NK-92 (cell line): ENCODE measurements around the gene KRTAP4-4.
"Not testable (repeated sequence)": the region's sequence is repeated elsewhere in the genome, so short reads cannot be mapped to it uniquely, and the experiment has no call there.

Experiments
- DNase-seq: peaks from one replicate; lab custom pipeline; 2025; ENCODE audit not compliant: unreplicated experiment; lab: John Stamatoyannopoulos, UW

KRTAP4-4 gene

DNA sequence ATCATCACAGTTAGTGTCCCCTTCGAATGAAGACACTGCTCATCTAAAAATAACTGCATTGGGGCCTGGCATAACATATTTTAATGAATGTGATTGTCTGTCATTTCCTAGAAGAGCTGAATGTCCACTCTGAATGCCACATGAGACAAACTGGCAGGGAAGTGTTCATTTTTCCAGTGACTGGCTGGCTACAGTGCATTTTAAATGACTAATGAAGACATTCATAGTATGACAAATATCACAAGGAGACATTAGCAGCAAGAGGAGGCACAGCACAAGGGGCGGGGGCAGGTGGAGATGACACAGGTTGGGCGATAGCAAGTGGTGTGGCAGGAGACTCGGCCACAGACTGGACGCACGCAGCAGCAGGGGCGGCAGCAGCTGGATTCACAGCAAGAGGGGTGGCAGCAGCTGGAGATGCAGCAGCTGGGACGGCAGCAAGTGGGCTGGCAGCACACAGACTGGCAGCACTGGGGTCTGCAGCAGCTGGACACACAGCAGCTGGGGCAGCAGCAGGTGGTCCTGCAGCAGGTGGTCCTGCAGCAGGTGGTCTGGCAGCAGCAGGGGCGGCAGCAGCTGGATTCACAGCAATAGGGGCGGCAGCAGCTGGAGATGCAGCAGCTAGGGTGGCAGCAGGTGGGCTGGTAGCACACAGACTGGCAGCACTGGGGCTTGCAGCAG lies 11.4 kb downstream of the KRTAP4-4 start:
- DNase-seq: not testable (repeated sequence)

DNA sequence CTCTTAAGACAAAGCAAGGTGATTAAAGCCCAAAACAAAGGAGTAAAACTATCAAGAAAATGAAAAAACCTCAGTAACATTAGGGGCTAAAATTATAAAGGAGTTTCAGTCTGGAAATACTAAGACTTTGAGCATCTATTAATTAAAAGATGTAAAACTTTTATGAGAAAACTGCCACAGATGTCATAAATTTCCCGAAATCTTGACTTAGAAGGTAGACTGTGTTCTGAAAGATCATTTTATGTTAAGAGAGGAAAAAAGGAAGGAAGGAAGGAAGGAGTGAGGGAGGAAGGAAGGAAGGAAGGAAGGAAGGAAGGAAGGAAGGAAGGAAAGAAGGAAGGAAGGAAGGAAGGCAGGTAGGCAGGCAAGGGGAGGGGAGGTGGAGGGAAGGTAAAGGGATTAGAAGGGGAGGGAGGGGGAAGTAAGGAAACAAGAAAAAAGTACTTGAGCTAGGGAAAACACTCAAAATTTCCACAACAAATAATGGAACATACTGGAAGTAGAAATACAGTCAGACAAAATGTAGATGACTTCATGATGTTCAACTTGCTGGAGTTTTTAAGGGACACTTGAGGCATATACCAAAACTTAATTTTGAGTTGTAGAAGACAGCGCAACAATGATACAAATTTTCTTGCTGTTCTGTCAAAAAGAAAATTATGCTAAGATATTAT lies 12.9 kb downstream of the KRTAP4-4 start:
- DNase-seq: no peak

DNA sequence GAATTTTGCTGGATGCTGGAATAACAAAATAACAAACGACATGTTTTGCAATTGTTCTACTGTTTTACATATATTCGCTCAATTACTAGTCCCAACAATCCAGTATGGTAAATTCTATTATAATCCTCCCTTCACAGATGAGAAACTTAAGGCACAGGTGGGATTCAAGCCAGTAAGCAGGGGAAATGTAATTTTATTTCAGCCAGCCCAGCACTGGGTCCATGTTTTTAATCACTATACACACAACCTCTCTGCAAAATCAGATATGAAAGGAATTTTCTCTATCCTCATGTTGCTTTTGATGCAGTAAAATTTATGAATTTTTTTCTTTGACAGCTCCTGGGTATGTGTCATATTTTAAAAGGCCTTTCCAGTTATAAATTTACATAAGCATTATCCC lies 15.3 kb downstream of the KRTAP4-4 start:
- DNase-seq: no peak

DNA sequence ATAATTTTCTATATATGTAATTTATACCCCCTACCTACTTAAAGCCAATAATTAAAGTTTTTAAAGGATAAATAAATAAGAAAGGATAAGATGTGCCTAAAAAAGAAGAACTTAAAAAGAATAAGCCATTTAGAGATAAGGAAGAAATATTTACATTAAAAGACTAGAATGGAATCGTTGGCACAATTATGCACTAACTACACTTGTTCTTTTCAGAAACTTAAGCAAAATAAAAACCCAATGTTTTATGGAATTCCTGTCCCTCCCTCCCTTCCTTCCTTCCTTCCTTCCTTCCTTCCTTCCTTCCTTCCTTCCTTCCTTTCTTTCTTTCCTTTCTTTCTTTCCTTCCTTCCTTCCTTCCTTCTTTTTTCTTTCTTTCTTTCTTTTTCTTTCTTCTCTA lies 15.7 kb downstream of the KRTAP4-4 start:
- no peak for DNase-seq

DNA sequence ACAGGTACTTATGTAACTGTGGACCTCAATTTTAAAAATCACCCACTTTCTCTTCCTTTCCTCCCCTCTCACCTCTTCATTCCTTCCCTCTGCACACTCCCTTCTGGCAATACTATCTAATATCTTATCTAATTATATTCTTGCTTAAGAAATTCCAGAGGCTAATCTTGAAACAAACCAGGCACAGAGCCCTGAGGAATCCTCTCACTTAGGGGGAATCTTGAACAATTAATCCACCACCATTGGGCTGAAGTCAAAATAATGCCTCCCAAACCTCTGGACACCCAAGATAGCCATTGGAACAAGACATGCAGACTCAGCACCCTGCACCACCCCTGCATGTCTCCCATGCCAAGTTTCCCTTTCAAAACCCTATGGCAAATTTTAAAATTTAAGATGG lies 19.2 kb downstream of the KRTAP4-4 start:
- DNase-seq: no peak

DNA sequence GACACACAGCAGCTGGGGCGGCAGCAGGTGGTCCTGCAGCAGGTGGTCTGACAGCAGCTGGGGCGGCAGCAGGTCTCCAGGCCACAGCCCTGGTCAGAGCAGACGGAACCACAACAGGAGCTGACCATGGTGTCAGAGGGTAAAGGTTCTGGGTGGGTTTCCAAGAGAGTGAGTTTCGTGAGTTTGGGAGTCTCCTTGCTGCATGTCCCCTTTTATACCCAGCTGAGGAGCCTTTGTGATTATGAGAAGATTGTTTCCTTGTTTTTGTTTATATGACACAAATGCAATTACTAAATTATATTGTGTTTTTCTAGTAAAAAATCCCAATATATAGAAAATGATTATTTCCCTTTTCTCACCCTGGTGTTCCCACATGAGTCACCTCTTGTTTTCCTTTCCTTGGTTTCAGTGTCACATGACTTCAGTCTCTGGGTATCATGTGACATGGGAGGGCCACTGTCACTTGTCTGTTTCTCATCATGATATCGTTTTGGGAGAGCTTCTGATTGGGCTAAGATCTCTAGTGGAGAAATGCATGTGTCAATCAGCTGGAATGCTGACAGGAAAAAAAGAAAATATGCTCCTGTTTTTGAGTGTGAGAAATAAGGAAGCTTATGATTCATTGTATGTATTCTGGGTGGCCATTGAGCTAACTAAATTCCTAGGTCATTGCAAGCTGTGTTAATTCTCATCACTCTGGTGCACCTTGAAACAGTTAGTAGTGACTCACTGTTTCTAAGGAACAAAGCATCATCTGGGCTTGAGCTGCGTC lies 20.0 kb downstream of the KRTAP4-4 start, which contains the start of gene KRTAP4-6:
Gene KRTAP4-6 (minus strand): TSS at position 185 of the 772 bp plus-strand sequence. CDS start 57 bp downstream, at position 128.
- no peak for DNase-seq

DNA sequence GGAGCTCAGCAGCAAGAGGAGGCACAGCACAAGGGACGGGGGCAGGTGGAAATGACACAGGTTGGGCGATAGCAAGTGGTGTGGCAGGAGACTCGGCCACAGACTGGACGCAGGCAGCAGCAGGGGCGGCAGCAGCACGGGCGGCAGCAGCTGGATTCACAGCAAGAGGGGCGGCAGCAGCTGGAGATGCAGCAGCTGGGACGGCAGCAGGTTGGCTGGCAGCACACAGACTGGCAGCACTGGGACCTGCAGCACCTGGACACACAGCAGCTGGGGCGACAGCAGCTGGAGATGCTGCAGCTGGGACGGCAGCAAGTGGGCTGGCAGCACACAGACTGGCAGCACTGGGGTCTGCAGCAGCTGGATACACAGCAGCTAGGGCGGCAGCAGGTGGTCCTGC lies 20.7 kb downstream of the KRTAP4-4 start:
- not testable (repeated sequence) for DNase-seq

DNA sequence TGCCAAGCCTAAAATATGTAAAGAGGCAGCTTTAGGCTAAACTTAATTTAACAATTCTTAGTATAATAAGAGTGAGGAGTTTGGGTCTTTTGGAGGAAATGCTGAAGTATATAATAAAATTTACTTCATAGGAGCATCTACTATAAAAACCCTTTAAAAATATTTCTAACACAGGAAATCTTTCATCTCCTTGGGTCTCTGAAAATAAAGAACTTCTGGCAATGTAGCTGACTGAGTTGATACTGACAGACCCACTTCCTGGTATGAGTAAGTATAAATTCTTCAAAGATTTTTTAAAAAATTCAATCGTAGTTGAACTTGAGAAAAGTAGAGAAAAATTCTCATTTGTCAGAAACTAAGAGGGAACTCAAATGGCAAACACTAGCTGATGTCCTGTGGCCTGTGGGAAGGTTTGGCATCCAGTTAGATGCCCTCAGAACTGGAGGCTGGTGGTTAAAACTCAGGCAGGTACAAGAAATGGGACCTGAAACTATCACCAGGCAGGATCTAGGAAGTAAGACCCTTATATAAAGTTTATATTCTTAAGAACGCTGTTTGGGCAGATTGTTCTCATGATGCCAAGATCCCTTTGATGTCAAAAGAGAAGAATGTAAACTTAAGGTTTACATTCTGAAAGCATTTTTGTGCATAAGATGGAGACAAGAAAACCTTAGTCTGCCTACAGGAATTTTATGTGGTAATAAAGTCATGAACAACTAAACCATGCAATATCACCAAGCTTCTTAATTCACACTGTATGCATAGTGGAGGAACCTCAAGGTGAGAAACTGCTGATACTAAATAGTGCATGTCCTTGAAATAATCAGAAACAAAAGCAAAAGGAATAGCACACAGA lies 26.4 kb downstream of the KRTAP4-4 start:
- no peak for DNase-seq

DNA sequence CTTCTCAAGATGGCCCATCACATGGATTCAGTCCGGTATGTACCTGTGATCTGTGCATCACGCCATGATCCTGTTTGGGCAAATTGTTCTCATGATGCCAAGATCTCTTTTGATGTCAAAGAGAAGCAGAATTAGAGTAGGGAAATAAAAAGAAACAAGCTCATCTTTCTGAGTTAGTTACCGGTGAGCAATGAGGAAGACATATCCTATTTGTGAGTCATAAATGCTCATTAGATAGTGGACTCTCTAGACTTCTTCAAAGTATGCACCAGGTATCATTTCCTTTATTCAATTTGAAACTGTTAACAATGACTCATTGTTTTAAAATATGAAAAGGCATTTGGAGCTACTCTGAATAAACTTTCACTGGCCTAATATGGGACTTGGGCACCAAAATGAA lies 28.6 kb downstream of the KRTAP4-4 start:
- no peak for DNase-seq

DNA sequence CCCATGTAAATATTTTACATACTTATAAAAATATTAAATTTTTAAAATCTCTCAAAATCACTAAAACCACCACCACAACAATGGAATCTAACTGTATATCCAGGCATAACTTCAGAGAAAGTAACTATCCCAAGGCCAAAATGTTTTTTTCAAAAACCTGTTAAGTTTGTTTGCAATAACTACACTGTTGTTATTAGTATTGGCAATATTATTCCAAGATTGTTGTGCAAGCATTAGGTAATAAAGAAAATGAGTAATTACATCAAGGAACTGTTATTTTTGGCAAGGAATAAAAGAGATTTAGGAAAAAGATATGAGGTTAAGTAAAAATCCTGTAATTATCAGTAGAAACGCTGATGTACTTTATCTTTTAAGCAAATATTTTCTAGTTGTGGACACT lies 33.2 kb downstream of the KRTAP4-4 start:
- no peak for DNase-seq

DNA sequence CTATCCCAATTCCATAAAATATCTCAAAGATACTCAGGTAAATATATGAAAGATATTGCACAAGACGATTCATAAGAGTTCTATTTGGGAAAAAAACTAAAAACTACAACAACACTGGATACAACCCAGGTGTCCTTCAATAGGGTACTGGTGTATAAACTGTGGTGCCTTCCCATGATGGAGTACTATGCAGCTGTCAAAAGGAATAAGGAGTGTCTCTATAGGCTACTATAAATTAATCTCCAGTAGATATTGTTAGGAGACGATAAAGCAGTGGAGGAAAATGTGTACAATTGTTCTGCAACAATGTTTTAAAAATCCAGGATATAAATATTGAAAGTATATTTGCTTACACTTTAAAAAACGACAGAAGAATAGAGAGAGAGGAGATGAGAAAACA lies 34.1 kb downstream of the KRTAP4-4 start:
- DNase-seq: no peak

DNA sequence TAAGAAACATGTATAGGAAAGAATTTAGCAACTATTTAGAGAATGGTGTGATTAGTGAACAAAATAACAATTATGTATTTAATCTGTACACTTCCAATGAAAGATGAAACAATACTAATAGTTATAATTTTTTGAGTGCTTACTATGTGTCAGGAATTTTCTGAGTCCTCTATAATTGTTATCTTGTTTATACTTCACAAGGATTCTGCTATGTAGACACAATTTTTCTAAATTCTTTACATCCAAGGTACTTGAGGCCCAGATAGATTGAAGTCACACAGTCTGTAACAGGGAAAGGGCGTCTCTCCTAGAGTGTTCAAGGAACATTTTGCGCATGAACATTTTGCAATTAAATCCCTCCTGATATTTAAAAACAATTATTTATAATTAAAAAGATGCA lies 35.5 kb downstream of the KRTAP4-4 start:
- no peak for DNase-seq

DNA sequence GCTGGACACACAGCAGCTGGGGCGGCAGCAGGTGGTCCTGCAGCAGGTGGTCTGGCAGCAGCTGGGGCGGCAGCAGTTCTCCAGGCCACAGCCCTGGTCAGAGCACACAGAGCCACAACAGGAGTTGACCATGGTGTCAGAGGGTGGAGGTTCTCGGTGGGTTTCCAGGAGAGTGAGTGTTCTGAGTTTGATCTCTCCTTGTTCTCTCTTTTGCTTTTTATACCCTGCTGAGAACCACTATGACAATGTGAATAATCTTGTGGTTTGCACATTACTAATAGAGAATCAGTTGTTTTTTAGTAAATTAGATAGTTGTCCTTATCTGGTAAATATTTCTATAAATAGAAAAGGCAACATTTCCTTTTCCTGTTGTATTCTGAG lies 36.6 kb downstream of the KRTAP4-4 start, which contains the start of gene KRTAP4-12:
Gene KRTAP4-12 (minus strand): TSS at position 192 of the 381 bp plus-strand sequence. CDS start 60 bp downstream, at position 132.
- not testable (repeated sequence) for DNase-seq

DNA sequence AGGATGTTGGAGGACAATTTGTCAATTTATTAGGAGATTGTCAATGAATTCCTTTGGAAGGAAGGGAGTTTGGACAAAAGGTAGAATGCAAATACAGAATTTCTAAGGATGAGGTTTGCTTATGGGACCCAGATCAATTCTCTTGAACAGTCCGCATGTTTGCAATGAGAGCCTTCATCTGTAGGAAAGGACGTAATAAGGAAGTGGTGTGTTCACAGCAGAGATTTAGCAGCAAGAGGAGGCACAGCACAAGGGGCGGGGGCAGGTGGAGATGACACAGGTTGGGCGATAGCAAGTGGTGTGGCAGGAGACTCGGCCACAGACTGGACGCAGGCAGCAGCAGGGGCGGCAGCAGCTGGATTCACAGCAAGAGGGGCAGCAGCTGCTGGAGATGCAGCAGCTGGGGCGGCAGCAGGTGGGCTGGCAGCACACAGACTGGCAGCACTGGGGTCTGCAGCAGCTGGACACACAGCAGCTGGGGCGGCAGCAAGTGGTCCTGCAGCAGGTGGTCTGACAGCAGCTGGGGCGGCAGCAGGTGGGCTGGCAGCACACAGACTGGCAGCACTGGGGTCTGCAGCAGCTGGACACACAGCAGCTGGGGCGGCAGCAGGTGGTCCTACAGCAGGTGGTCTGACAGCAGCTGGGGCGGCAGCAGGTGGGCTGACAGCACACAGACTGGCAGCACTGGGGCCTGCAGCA lies 37.1 kb downstream of the KRTAP4-4 start:
- not testable (repeated sequence) for DNase-seq

DNA sequence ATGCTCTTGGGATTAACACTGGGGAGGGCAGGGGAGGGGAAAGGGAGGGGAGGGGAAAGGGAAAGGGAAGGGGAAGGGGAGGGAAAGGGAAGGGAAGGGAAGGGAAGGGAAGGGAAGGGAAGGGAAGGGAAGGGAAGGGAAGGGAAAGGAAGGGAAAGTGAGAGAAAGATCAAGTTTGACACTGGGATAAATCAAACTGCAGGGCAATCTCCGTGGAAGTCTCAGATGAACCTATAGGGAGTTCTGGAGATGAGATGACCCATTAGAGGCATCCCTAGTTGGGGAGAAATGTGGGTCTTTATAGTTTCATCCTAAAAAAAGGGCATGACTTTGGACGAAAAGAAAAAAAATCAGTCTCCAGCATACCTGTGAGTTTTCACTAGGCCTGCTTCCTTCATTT lies 38.8 kb downstream of the KRTAP4-4 start:
- no peak for DNase-seq

DNA sequence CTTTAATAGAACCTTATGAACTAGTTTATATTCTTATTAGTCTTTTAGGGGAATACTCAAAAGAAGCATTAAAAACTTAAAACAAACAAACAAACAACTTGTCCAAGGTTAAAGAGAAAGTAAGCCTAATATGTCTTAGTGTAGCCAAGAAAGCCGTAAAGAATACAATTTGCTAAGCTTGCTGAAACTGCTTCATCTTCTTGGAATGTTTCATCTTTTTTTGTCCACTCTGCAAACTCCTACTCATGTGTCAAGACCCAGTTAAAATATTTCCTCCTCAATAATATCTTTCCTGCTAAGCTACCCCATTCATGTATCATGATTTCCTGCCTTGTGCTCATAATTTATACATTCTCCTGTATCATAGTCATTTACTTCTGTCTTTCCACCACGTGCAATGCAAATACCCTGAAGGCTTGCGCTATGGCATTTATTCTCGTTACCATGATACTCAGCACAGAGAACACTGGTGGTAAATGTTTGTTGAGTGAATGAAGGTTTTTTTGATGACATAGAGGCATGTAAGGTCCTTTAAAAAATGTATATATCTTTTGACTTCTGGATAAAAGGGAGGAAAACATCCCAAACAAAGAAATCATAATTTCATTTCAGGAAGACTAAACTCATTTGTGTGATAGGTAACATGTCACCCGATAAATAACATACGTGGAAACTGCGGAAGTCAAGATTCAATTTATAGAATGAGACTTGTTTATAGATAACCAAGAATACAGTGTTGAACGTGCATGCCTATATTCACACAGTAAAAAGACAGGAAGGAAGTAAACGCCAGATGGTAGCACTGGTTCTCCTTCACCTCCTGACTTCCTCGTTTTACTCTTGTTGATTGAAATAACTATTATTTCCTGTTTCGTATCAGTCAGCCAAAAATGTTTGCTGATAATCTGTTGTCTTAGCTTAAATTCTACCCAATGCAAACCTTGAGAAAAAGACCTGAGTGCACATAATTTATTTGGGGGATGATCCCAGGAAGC lies 40.6 kb downstream of the KRTAP4-4 start:
- not testable (repeated sequence) for DNase-seq

DNA sequence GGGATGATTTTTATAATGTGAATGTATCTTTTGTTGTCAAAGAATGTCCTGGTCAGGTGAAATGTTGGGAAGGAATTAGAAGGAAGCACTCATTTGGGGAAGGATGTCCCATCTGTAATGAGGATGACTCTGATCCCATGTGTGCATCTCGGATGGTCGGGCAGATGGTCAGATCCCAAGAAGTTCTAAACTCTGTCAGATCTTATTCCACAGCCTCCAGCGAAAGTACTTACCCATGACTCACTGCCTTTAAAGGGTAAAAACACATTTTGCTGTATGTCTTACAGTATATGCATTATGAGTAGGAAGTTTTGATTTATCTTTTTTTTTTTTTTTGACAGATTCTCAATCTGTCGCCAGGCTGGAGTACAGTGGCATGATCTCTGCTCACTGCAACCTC lies 41.8 kb downstream of the KRTAP4-4 start:
- no peak for DNase-seq

DNA sequence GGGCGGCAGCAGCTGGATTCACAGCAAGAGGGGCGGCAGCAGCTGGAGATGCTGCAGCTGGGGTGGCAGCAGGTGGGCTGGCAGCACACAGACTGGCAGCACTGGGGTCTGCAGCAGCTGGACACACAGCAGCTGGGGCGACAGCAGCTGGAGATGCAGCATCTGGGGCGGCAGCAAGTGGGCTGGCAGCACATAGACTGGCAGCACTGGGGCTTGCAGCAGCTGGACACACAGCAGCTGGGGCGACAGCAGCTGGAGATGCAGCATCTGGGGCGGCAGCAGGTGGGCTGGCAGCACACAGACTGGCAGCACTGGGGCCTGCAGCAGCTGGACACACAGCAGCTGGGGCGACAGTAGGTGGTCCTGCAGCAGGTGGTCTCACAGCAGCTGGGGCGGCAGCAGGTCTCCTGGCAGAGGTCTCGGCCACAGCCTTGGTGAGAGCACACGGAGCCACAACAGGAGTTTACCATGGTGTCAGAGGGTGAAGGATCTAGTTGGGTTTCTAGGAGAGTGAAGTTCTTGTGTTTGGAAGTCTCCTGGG lies 42.6 kb downstream of the KRTAP4-4 start, which contains the start of gene KRTAP4-11:
Gene KRTAP4-11 (minus strand): TSS at position 528 of the 541 bp plus-strand sequence. CDS start 58 bp downstream, at position 470.
- DNase-seq: not testable (repeated sequence)

DNA sequence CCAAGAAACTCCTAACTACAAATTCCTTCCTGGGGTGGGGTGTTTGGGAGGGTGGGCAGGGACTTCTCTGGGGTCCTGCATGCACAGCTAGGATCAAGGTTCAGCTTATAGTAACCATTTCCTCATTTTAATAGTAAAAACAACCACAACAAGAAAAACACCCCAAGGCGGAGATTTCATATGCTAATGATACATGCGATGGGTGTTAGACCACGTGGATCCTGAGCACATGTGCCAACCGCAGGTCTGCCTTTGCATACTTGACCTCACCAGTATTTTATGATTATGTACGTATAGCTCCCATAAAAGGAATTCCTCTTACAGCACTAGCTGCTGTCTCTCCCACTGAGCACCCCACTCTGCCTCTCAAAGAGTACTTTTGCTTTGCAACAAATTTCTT lies 44.3 kb downstream of the KRTAP4-4 start:
- DNase-seq: no peak
